Trophoblast cell (in vitro differentiated cells and primary cell): Measurements from ENCODE around the gene DUS2.
A peak's percentile ranks its signal among the peaks of the same experiment; 100 is the strongest.

Experiments used
- DNase-seq, 2 donors: peaks; one replicate each; pipeline ENCODE4 v3.0.0-alpha.2; 2016
- H2AFZ ChIP-seq: 2 replicates; pipeline ENCODE4 v1.6.1; 2013; ENCODE audit warnings: low read length, moderate library complexity, mild to moderate bottlenecking; ENCODE audit not compliant: insufficient read depth, poor library complexity
- H2AK5ac ChIP-seq: 2 replicates; pipeline ENCODE4 v1.6.1; 2013; ENCODE audit warnings: mild to moderate bottlenecking, low read length
- H2BK120ac ChIP-seq: 2 replicates; pipeline ENCODE4 v1.6.1; 2013; ENCODE audit warnings: low read length, mild to moderate bottlenecking, moderate library complexity; ENCODE audit not compliant: insufficient read depth, poor library complexity
- H2BK12ac ChIP-seq: 2 replicates; pipeline ENCODE4 v1.6.1; 2013; ENCODE audit warnings: mild to moderate bottlenecking, low read length, moderate library complexity
- H2BK5ac ChIP-seq: 2 replicates; pipeline ENCODE4 v1.6.1; 2013; ENCODE audit warnings: low read length, low read depth, moderate library complexity, mild to moderate bottlenecking; ENCODE audit not compliant: poor library complexity
- H3K14ac ChIP-seq: 2 replicates; pipeline ENCODE4 v1.6.1; 2013; ENCODE audit warnings: mild to moderate bottlenecking, low read length
- H3K18ac ChIP-seq: 2 replicates; pipeline ENCODE4 v1.6.1; 2013; ENCODE audit warnings: mild to moderate bottlenecking, low read length
- H3K23ac ChIP-seq: 2 replicates; pipeline ENCODE4 v1.6.1; 2013; ENCODE audit warnings: low read length
- H3K27ac ChIP-seq: 2 replicates; pipeline ENCODE4 v1.5.1; 2013; ENCODE audit warnings: low read depth, mild to moderate bottlenecking, inconsistent platforms, low read length, moderate library complexity
- H3K27me3 ChIP-seq: 2 replicates; pipeline ENCODE4 v1.6.1; 2013; ENCODE audit warnings: inconsistent platforms, mild to moderate bottlenecking, low read length, moderate library complexity; ENCODE audit not compliant: insufficient read depth
- H3K36me3 ChIP-seq, 2 experiments: 1 replicate in 1 of 2; 2 replicates in 1 of 2; pipeline ENCODE4 v1.6.1; 2013; ENCODE audit warnings: low read length in 2 of 2, mild to moderate bottlenecking in 2 of 2, moderate library complexity in 1 of 2; ENCODE audit not compliant: insufficient read depth in 2 of 2, control insufficient read depth in 1 of 2
- H3K4ac ChIP-seq: 2 replicates; pipeline ENCODE4 v1.6.1; 2013; ENCODE audit warnings: low read depth, mild to moderate bottlenecking, low read length, moderate library complexity
- H3K4me1 ChIP-seq, 2 experiments: 1 replicate in 1 of 2; 2 replicates in 1 of 2; pipeline ENCODE4 v1.6.1; 2013; ENCODE audit warnings: low read length in 2 of 2, mild to moderate bottlenecking in 2 of 2, moderate library complexity in 1 of 2; ENCODE audit not compliant: insufficient read depth in 2 of 2, control insufficient read depth in 1 of 2
- H3K4me2 ChIP-seq: 2 replicates; pipeline ENCODE4 v1.6.1; 2013; ENCODE audit warnings: inconsistent platforms, mild to moderate bottlenecking, low read length, moderate library complexity
- H3K4me3 ChIP-seq: 2 replicates; pipeline ENCODE4 v1.5.1; 2013; ENCODE audit warnings: mild to moderate bottlenecking, low read depth, low read length, inconsistent platforms
- H3K79me1 ChIP-seq: one replicate; pipeline ENCODE4 v1.6.1; 2013; ENCODE audit warnings: low read length
- H3K79me2 ChIP-seq: 2 replicates; pipeline ENCODE4 v1.6.1; 2013; ENCODE audit warnings: low read length, mild to moderate bottlenecking; ENCODE audit not compliant: control insufficient read depth, insufficient read depth, poor library complexity
- H3K9ac ChIP-seq: 2 replicates; pipeline ENCODE4 v1.6.1; 2013; ENCODE audit warnings: mild to moderate bottlenecking, low read length
- H3K9me3 ChIP-seq: 2 replicates; pipeline ENCODE4 v1.6.1; 2013; ENCODE audit warnings: low read depth, mild to moderate bottlenecking, control low read depth, inconsistent platforms, low read length; ENCODE audit not compliant: insufficient read depth
- H4K12ac ChIP-seq: 2 replicates; pipeline ENCODE4 v1.6.1; 2013; ENCODE audit warnings: low read depth, mild to moderate bottlenecking, low read length, moderate library complexity
- H4K8ac ChIP-seq: 2 replicates; pipeline ENCODE4 v1.6.1; 2013; ENCODE audit warnings: low read depth, mild to moderate bottlenecking, low read length, moderate library complexity
- H4K91ac ChIP-seq: one replicate; pipeline ENCODE4 v1.6.1; 2013; ENCODE audit warnings: low read depth, mild to moderate bottlenecking, low read length, moderate library complexity
- WGBS: extraction: QIAGEN DNeasy Blood & Tissue Kit; methylation state at CpG from one replicate; pipeline ENCODE4 v1.1.7; 2013; ENCODE audit warnings: missing lambda C conversion rate; ENCODE audit not compliant: insufficient read length, insufficient coverage; ENCODE audit errors: extremely low coverage; 5-methylcytosine and 5-hydroxymethylcytosine counted together

DUS2 gene

DNA sequence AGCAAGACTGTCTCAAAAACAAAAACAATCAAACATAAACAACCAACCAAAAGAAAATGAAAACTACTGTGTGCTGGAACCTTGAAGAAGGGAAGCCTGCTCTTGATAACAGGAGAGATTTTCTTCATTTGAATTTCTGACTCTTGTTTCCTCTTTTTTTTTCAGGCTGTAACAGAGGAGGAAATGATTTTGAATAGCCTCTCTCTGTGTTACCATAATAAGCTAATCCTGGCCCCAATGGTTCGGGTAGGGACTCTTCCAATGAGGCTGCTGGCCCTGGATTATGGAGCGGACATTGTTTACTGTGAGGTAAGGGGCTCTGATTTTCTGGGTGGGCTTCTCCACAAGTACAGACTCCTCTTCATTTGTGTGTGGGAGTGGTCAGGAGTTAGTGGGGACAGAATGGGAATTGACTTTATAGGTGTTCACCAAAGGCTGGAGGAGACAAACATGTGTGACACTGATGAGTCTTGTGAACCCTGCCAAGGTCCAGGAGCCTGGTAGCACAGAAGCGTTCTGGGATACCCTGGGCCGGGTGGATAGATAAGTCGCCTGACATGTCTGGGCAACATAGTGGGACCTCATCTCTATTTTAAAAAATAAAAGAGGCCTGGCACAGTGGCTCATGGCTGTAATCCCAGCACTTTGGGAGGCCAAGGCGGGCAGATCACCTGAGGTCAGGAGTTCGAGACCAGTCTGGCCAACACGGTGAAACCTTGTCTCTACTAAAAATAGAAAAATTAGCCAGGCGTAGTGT lies 14.9 kb downstream of the DUS2 start:
- no CpG with 5 or more reads among the region's 9 CpGs for WGBS
- no peak for DNase-seq
- H2AFZ ChIP-seq, result no peak overlapping the region

DNA sequence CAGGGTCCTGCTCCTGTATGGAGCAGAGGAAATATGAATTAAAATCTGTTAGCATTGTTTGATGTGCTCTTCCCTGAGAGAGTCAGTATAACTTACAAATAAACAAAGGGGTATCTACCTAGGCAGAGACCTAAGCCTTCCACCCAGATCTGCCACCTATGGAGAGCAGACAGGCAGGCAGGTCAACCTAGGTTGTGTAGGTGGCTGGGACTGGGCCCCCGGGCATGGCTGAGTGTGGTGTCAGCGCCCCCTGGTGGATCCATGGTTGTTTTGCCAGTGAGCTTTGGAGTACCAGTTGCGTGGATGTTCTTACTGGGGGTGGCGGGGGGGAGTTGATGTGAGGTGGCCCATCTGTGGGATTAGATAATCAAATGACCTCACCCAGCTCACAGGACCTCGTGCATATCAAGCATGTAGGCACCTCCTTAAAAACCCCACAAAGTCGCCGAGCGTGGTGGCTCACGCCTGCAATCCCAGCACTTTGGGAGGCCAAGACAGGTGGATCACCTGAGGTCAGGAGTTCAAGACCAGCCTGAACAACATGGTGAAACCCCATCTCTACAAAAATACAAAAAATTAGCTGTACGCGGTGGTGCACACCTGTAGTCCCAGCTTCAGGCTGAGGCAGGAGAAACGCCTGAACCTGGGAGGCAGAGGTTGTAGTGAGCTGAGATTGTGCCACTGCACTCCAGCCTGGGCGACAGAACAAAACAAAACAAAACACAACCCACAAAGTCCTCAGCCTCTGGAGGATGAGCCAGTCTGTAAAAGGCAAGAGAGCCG lies 17.6 kb downstream of the DUS2 start:
- Histone ChIP-seq H2BK5ac (no peak overlapping the region), H4K12ac (no peak overlapping the region), H3K4ac (no peak overlapping the region), H3K4me1 (no peaks in the 10 kb centered on the region), H3K27me3 (no peaks in the 10 kb centered on the region), H4K8ac (no peak overlapping the region), H3K4me2 (no peak overlapping the region), H3K36me3 (peaks cover 6 to 9% of the 10 kb centered on the region in 2 experiments), H2BK12ac (no peak overlapping the region), H3K9me3 (no peaks in the 10 kb centered on the region), H2AK5ac (no peak overlapping the region), H3K23ac (no peak overlapping the region), H3K9ac (no peak overlapping the region), H3K27ac (no peak overlapping the region), H3K79me2 (no peaks in the 10 kb centered on the region), H4K91ac (no peak overlapping the region), H2BK120ac (no peak overlapping the region), H3K18ac (no peak overlapping the region), H2AFZ (no peak overlapping the region), H3K14ac (no peak overlapping the region), H3K79me1 (no peaks in the 10 kb centered on the region), H3K4me3 (no peak overlapping the region)
- DNase-seq, result peak; percentile 71 to 87
- WGBS, result no CpG with 5 or more reads among the region's 14 CpGs

More for the DNA sequence above, 14.9 kb downstream of the DUS2 start:
- H3K79me1 ChIP-seq, result no peaks in the 10 kb centered on the region
- no peaks in the 10 kb centered on the region for H3K9me3 ChIP-seq
- H3K23ac ChIP-seq, result no peak overlapping the region
- H4K8ac ChIP-seq, result no peak overlapping the region
- H3K18ac ChIP-seq, result no peak overlapping the region
- H3K79me2 ChIP-seq, result no peaks in the 10 kb centered on the region
- H4K91ac ChIP-seq, result no peak overlapping the region
- no peak overlapping the region for H3K27ac ChIP-seq
- H3K4me3 ChIP-seq, result no peak overlapping the region
- no peak overlapping the region for H3K4ac ChIP-seq
- H2BK12ac ChIP-seq, result no peak overlapping the region
- no peak overlapping the region for H2BK120ac ChIP-seq
- H2AK5ac ChIP-seq, result no peak overlapping the region
- H2BK5ac ChIP-seq, result no peak overlapping the region
- no peaks in the 10 kb centered on the region for H3K27me3 ChIP-seq
- H4K12ac ChIP-seq, result no peak overlapping the region
- peaks cover 8 to 9% of the 10 kb centered on the region in 2 experiments for H3K36me3 ChIP-seq
- H3K4me1 ChIP-seq, result no peaks in the 10 kb centered on the region
- no peak overlapping the region for H3K4me2 ChIP-seq
- no peak overlapping the region for H3K14ac ChIP-seq
- H3K9ac ChIP-seq, result no peak overlapping the region

DNA sequence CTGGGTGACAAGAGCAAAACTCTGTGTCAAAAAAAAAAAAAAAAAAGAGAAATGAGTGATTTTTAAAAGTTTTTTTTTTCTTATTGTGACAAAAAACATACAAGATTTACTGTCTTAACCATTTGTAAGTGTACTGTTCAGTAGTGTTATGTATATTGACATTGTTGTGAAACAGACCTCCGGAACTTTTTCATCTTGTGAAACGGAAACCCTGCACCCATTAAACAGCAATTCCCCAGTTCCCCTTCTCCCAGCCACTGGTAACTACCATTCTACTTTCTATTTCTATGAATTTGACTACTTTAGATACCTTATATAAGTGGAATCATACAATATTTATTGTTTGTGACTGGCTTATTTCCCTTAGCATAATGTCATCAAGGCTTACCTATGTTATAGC lies 18.7 kb downstream of the DUS2 start:
- H3K4me3 ChIP-seq, result no peak overlapping the region
- no peak overlapping the region for H2AFZ ChIP-seq
- no peak overlapping the region for H3K9ac ChIP-seq
- H4K12ac ChIP-seq, result no peak overlapping the region
- H3K4me2 ChIP-seq, result no peak overlapping the region
- no peaks in the 10 kb centered on the region for H3K27me3 ChIP-seq
- no peaks in the 10 kb centered on the region for H3K9me3 ChIP-seq
- no peaks in the 10 kb centered on the region for H3K79me1 ChIP-seq
- no peak overlapping the region for H3K14ac ChIP-seq
- H3K4ac ChIP-seq, result no peak overlapping the region
- no peak overlapping the region for H2BK12ac ChIP-seq
- no CpG with 5 or more reads among the region's 2 CpGs for WGBS
- H4K8ac ChIP-seq, result no peak overlapping the region
- DNase-seq, result no peak
- H3K18ac ChIP-seq, result no peak overlapping the region
- no peak overlapping the region for H3K27ac ChIP-seq
- no peak overlapping the region for H2BK120ac ChIP-seq
- H3K4me1 ChIP-seq, result no peaks in the 10 kb centered on the region
- no peaks in the 10 kb centered on the region for H3K79me2 ChIP-seq
- no peak overlapping the region for H4K91ac ChIP-seq
- H3K23ac ChIP-seq, result no peak overlapping the region
- peaks cover 6 to 9% of the 10 kb centered on the region in 2 experiments for H3K36me3 ChIP-seq
- H2BK5ac ChIP-seq, result no peak overlapping the region
- H2AK5ac ChIP-seq, result no peak overlapping the region

DNA sequence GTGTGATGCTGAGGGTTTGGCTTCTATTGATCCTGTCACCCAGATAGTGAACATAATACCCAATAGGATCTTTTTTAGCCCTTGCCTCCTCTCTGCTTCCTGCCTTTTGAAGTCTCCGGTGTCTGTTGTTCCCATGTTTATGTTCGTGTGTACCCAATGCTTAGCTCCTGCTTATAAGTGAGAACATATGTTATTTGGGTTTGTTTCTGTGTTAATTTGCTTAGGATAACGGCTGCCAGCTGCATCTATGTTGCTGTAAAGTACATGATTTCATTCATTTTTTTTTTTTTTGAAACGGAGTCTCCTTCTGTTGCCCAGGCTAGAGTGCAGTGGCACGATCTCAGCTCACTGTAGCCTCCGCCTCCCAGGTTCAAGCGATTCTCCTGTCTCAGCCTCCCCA lies 23.0 kb downstream of the DUS2 start:
- Histone ChIP-seq H2AFZ (no peak overlapping the region), H4K8ac (no peak overlapping the region), H3K79me2 (no peaks in the 10 kb centered on the region), H4K12ac (no peak overlapping the region), H2BK120ac (no peak overlapping the region), H3K27me3 (no peaks in the 10 kb centered on the region), H3K23ac (no peak overlapping the region), H2BK12ac (no peak overlapping the region), H3K79me1 (no peaks in the 10 kb centered on the region), H3K18ac (no peak overlapping the region), H3K4me2 (no peak overlapping the region), H3K27ac (no peak overlapping the region), H3K14ac (no peak overlapping the region), H3K9me3 (no peaks in the 10 kb centered on the region), H2BK5ac (no peak overlapping the region), H3K36me3 (peaks cover 0 to 12% of the 10 kb centered on the region in 2 experiments), H3K4ac (no peak overlapping the region), H4K91ac (no peak overlapping the region), H3K4me3 (no peak overlapping the region), H3K4me1 (no peaks in the 10 kb centered on the region), H3K9ac (no peak overlapping the region), H2AK5ac (no peak overlapping the region)
- WGBS, result no CpG with 5 or more reads among the region's 7 CpGs
- DNase-seq, result no peak
